A549 (cell line): Measurements from ENCODE around the gene SLC5A4. TPM values are rescaled to one million over a fixed set of nuclear protein-coding genes. Genes with fewer than 3 reads are reported as not detected.
"Not testable (repeated sequence)": the region's sequence is repeated elsewhere in the genome, so short reads cannot be mapped to it uniquely, and the experiment has no call there.

ENCODE experiments used
- ATAC-seq, 2 experiments: fragments of 200-7000 bp in 1 of 2; fragments of >200 bp in 1 of 2; cut with Nextera tagmentation in 1 of 2; cut with Tn5 transposase in 1 of 2; 3 replicates each; pipeline versions ENCODE4 v1.8.0 to v1.9.1; 2018 to 2020; ENCODE audit warnings: mild to moderate bottlenecking in 1 of 2, moderate library complexity in 1 of 2
- CTCF ChIA-PET: fragments of 300-600 bp; sonication (Branson Sonifier 250); formaldehyde crosslinking; extraction: SDS; loops from one replicate; lab custom pipeline; 2021; ENCODE audit warnings: antibody characterized with exemption, inconsistent platforms; lab: Yijun Ruan, JAX
- POLR2A ChIA-PET: fragments of 350-600 bp; formaldehyde crosslinking; extraction: SDS; loops from one replicate; lab custom pipeline; 2021; ENCODE audit warnings: antibody characterized with exemption, inconsistent platforms; lab: Yijun Ruan, JAX
- DNase-seq, 2 experiments: peaks; one replicate each; pipeline versions ENCODE4 v3.0.0 to v3.0.0-alpha.2; 2011 to 2016; ENCODE audit warnings: low read depth in 1 of 2, low spot score in 1 of 2
- FAIRE-seq: peaks from 2 replicates; lab custom pipeline; 2011; peaks lifted over from hg19 to GRCh38; lab: Jason Lieb, UNC
- H3K27ac ChIP-seq, 2 experiments: fragments of >200 bp; sonication (Bioruptor Twin); formaldehyde crosslinking; 3 replicates each; pipeline ENCODE4 v1.5.1; 2016 to 2017
- H3K4me1 ChIP-seq: fragments of >200 bp; sonication (Bioruptor Twin); formaldehyde crosslinking; 3 replicates; pipeline ENCODE4 v1.6.1; 2016
- H3K4me2 ChIP-seq: fragments of >200 bp; sonication (Bioruptor Twin); formaldehyde crosslinking; 3 replicates; pipeline ENCODE4 v1.6.1; 2016
- H3K4me3 ChIP-seq: fragments of >200 bp; sonication (Bioruptor Twin); formaldehyde crosslinking; 3 replicates; pipeline ENCODE4 v1.5.1; 2016
- H3K9me3 ChIP-seq: fragments of >200 bp; sonication (Bioruptor Twin); formaldehyde crosslinking; 3 replicates; pipeline ENCODE4 v1.6.1; 2016
- BHLHE40 ChIP-seq: IDR thresholded peaks from 2 replicates; pipeline ENCODE4 v1.6.1; 2012; ENCODE audit warnings: low read depth, low read length, inconsistent platforms
- EHMT2 ChIP-seq: fragments of 200-600 bp; sonication (generic); IDR thresholded peaks from 2 replicates; pipeline ENCODE4 v1.6.1; 2016; ENCODE audit warnings: antibody characterized with exemption, low read depth, mild to moderate bottlenecking, moderate library complexity
- ESRRA ChIP-seq: fragments of 150-350 bp; IDR thresholded peaks from 2 replicates; pipeline ENCODE4 v1.6.1; 2014; ENCODE audit warnings: mild to moderate bottlenecking, low read length, borderline replicate concordance
- POLR2A ChIP-seq: IDR thresholded peaks from 2 replicates; pipeline ENCODE4 v1.6.1; 2012; ENCODE audit warnings: mild to moderate bottlenecking, low read length
- ZSCAN20 ChIP-seq: fragments of 250-450 bp; sonication (Bioruptor Pico); IDR thresholded peaks from 2 replicates; pipeline ENCODE4 v1.8.0; 2022; ENCODE audit warnings: mild to moderate bottlenecking, moderate library complexity
- WGBS: methylation state at CpG from one replicate; pipeline ENCODE4 v1.1.6; 2017; ENCODE audit errors: missing lambda C conversion rate; 5-methylcytosine and 5-hydroxymethylcytosine counted together
- polyA plus RNA-seq, 4 experiments: library from polyadenylated mRNA; depleted of rRNA in 3 of 4; stranded (reverse); fragments of >200 nt; fragmentation: RNase III in 1 of 4; extraction: RNeasy Plus Mini Kit Qiagen cat#74134 plus additional on column Dnase treatment in 1 of 4; gene quantifications; 2 replicates in 3 of 4; 3 replicates in 1 of 4; pipeline ENCODE4 v1.2.3, GENCODE V29; 2011 to 2017
- TF ChIP-seq, protein P1 (sequence below): fragments of 250-450 bp; sonication (Bioruptor Pico); IDR thresholded peaks from 2 replicates; pipeline ENCODE4 v1.5.0; 2021; ENCODE audit warnings: mild to moderate bottlenecking, moderate library complexity, borderline replicate concordance
- TF ChIP-seq, protein P2 (sequence below): fragments of >200 bp; sonication (Bioruptor Twin); formaldehyde crosslinking; IDR thresholded peaks from 3 replicates; pipeline ENCODE4 v1.5.1; 2016
- TF ChIP-seq, protein P3 (sequence below): IDR thresholded peaks from 2 replicates; pipeline ENCODE4 v1.6.1; 2012

Gene SLC5A4
- polyA plus RNA-seq, 2 of the 4 experiments (the other 2 are of a cell fraction) = not detected

DNA sequence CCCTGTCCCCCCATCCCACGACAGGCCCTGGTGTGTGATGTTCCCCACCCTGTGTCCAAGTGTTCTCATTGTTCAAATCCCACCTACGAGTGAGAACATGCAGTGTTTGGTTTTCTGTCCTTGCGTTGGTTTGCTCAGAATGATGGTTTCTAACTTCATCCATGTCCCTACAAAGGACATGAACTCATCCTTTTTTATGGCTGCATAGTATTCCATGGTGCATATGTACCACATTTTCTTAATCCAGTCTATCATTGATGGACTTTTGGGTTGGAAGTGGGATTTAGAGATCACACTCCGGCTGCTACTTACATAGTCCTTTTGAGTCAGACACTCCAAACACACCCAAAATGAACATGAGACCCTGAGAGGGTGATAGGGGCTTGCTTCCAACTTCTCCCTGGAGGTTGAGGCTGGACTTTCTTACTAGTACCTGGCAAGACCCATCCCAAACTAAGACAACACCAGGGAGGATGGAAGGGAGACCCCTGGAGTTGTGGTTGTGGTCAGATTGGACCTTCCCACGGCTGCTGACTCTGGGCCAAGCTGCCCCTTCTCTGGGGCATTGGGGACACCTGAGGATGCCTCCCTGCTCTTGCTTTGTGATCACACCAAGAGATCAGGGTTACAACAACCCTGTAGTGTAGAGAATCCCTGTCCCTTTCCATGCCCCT is 57.5 kb downstream of the SLC5A4 start:
- CTCF ChIA-PET, H3K27ac ChIP-seq, POLR2A ChIA-PET, H3K4me3 ChIP-seq, ATAC-seq, FAIRE-seq, H3K9me3 ChIP-seq, H3K4me2 ChIP-seq, DNase-seq, H3K4me1 ChIP-seq: not testable (repeated sequence)
- WGBS = 53% methylated on average over 5 of the region's 5 CpGs

DNA sequence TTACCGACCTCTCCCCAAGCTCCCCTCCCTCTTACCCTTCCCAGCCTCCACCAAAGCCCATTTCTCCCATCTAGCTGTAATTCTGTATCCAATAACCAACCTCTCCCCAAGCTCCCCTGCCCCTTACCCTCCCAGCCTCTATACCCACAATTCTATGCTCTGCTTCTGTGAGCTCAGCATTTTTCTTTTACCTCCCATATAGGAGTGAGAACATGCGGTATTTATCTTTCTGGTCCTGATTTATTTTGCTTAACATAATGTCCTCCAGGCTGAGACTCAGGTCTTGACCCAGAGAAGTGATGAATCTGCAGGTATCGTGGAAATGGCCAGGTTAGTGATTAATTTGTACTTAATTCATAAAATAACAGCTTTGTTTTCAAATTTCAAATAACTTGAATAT is 59.2 kb downstream of the SLC5A4 start:
- H3K4me1 ChIP-seq, H3K9me3 ChIP-seq, FAIRE-seq, H3K27ac ChIP-seq, H3K4me2 ChIP-seq, POLR2A ChIA-PET, H3K4me3 ChIP-seq, CTCF ChIA-PET, DNase-seq, ATAC-seq: not testable (repeated sequence)
- WGBS = 20% methylated on average over 3 of the region's 3 CpGs

DNA sequence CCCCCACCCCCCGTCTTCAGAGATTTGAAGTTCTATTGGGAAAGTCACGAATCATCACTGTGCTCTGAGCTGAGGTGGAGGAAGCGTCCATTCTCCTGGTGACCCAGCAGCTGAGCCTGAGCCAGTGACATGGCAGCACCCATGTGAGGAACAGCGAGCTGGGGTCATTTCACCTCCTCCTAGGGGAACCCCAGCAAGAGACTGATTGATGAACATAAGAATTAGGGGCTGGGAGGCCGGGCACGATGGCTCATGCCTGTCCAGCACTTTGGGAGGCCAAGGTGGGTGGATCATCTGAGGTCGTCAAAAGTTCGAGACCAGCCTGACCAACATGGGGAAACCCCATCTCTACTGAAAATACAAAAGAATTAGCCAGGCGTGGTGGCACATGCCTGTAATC is 61.8 kb downstream of the SLC5A4 start:
- WGBS = 43% methylated on average over 6 of the region's 9 CpGs
- H3K27ac ChIP-seq, H3K4me1 ChIP-seq, H3K9me3 ChIP-seq, ATAC-seq, POLR2A ChIA-PET, H3K4me2 ChIP-seq, H3K4me3 ChIP-seq, DNase-seq, CTCF ChIA-PET, FAIRE-seq: not testable (repeated sequence)

DNA sequence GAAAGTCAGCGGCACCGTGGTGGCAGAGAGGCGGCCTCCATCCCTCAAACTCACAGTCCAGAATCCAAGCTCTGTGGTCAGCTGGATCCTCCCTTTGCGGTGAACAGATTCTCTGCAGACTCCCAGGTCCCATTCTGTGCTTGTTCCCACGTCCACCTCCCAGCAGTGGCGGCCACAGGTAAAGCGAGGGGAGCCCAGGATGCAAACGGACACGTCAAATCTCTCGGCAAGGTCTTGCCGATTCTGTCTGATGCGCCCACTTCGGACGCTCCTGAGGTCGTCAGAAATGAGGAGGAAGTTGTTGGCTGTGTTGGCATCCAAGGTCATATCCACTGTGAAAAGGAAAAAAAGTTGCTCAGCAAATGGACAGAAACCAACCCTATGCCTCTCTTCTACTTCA is 64.1 kb downstream of the SLC5A4 start:
- H3K27ac ChIP-seq, DNase-seq, H3K4me1 ChIP-seq, ATAC-seq, CTCF ChIA-PET, H3K4me3 ChIP-seq, H3K4me2 ChIP-seq, H3K9me3 ChIP-seq, FAIRE-seq, POLR2A ChIA-PET: not testable (repeated sequence)
- 58% methylated on average over 8 of the region's 15 CpGs for WGBS

DNA sequence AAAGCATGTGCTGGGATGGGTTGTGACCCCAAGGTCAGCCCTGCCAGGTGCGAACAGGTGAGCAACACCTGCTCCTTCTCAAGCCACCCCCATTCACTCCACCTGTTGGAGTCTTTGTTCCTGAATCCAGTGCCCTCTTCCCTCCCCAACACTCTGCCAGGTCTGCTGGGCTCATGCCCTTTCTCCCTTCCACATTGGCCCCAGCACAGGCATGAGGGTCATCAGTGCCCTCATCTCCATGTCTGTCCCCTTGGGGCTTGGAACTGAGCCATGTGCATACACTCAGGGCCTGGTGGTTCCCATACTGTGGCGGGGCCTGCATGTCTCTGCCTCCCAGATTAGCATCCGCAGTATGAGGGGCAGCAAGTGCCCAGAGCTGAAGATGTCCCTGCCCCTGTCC is 69.3 kb downstream of the SLC5A4 start:
- ChIA-PET CTCF (no interaction called here), POLR2A (no interaction called here)
- ATAC-seq (no peak), DNase-seq (no peak), FAIRE-seq (no peak)
- H3K4me2 ChIP-seq = no peak overlapping the region
- TF ChIP-seq POLR2A (no peak), EHMT2 (no peak), ESRRA (no peak), ZSCAN20 (CRISPR knock-in tag) (no peak), BHLHE40 (no peak)
- TF ChIP-seq, protein P1, sequence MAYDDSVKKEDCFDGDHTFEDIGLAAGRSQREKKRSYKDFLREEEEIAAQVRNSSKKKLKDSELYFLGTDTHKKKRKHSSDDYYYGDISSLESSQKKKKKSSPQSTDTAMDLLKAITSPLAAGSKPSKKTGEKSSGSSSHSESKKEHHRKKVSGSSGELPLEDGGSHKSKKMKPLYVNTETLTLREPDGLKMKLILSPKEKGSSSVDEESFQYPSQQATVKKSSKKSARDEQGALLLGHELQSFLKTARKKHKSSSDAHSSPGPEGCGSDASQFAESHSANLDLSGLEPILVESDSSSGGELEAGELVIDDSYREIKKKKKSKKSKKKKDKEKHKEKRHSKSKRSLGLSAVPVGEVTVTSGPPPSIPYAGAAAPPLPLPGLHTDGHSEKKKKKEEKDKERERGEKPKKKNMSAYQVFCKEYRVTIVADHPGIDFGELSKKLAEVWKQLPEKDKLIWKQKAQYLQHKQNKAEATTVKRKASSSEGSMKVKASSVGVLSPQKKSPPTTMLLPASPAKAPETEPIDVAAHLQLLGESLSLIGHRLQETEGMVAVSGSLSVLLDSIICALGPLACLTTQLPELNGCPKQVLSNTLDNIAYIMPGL = no peak
- TF ChIP-seq, protein P2, sequence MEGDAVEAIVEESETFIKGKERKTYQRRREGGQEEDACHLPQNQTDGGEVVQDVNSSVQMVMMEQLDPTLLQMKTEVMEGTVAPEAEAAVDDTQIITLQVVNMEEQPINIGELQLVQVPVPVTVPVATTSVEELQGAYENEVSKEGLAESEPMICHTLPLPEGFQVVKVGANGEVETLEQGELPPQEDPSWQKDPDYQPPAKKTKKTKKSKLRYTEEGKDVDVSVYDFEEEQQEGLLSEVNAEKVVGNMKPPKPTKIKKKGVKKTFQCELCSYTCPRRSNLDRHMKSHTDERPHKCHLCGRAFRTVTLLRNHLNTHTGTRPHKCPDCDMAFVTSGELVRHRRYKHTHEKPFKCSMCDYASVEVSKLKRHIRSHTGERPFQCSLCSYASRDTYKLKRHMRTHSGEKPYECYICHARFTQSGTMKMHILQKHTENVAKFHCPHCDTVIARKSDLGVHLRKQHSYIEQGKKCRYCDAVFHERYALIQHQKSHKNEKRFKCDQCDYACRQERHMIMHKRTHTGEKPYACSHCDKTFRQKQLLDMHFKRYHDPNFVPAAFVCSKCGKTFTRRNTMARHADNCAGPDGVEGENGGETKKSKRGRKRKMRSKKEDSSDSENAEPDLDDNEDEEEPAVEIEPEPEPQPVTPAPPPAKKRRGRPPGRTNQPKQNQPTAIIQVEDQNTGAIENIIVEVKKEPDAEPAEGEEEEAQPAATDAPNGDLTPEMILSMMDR = no peak
- TF ChIP-seq, protein P3, sequence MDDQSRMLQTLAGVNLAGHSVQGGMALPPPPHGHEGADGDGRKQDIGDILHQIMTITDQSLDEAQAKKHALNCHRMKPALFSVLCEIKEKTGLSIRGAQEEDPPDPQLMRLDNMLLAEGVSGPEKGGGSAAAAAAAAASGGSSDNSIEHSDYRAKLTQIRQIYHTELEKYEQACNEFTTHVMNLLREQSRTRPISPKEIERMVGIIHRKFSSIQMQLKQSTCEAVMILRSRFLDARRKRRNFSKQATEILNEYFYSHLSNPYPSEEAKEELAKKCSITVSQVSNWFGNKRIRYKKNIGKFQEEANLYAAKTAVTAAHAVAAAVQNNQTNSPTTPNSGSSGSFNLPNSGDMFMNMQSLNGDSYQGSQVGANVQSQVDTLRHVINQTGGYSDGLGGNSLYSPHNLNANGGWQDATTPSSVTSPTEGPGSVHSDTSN = no peak
- no peaks in the 10 kb centered on the region for H3K9me3 ChIP-seq
- no peaks in the 10 kb centered on the region for H3K4me1 ChIP-seq
- no peak overlapping the region for H3K4me3 ChIP-seq
- H3K27ac ChIP-seq = no peak overlapping the region
- WGBS = 83% methylated on average over 2 of the region's 3 CpGs
